ENCODE results near the gene FUOM. TPM values are rescaled to one million over a fixed set of nuclear protein-coding genes. Genes with fewer than 3 reads are reported as not detected.

The FUOM gene
- total and polyA plus RNA-seq, 7 experiments from 2014 or later = 11.2 to 24.6 (median 20.5) TPM

DNA sequence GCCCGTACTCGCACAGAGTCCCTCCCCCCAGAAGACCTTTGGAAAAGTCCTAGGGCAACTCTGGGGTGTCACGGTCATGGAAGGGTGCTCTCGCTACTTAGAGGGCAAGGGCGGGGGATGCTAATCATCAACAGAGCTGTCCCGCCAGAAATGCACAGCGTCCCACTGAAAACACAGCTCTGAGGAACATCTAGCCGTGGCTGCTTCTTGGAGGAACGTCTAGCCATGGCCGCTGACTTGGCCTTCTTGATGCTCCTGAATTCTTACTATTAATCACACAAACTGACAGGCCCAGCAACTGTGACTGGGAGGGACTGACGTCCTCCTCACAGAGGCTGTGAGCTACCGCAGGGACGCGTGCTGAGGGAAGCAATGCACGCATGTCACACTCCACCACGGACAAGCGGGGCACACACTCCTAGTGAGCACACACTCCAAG lies 50.9 kb downstream of the FUOM start:
- Mint-ChIP-seq H3K27me3 (peaks cover 0 to 5% (median 0%) of the 10 kb centered on the region in 5 donors), H3K27ac (peak overlapping the region; percentile 98 to 100 (median 99)), H3K36me3 (peaks cover 0 to 23% (median 11%) of the 10 kb centered on the region in 5 donors), H3K4me1 (peaks cover 21 to 49% (median 42%) of the 10 kb centered on the region in 7 donors), H3K4me3 (peak overlapping the region; percentile 17 to 100 (median 90)), H3K9me3 (peaks cover 0 to 8% (median 0%) of the 10 kb centered on the region in 11 donors)
- no peak for ATAC-seq
- no peaks in the 10 kb centered on the region for H3K27me3 ChIP-seq (ENCODE audit: control insufficient read depth in 2 of 2, insufficient read depth in 2 of 2, low read length in 2 of 2)
- H3K4me3 ChIP-seq (ENCODE audit: low read length) = peak overlapping the region; percentile 20
- intact Hi-C loops (cut with micrococcal nuclease) = loop anchor here (1.0 to 10.0 kb wide), 10 partner anchors 11 to 1002 kb away; partner anchors contain the start of genes STK32C (in 2 of the 2), ADAM8 (in 1 of the 2) and LRRC27 (in 1 of the 2)
- no peaks in the 10 kb centered on the region for H3K9me3 ChIP-seq (ENCODE audit: control insufficient read depth in 2 of 3, low read length in 3 of 3)
- DNase-seq = no peak
- peaks cover 8 to 14% of the 10 kb centered on the region in 2 donors for H3K4me1 ChIP-seq (ENCODE audit: control insufficient read depth in 2 of 2, insufficient read depth in 2 of 2, low read length in 2 of 2)
- ChIA-PET POLR2A (interaction anchor here (1.1 to 1.8 kb wide), 3 partner anchors 9 to 84 kb away, joined by 3 to 4 read pairs (median 3); no protein-coding TSS in a partner anchor), CTCF (interaction anchor here (0.6 to 2.6 kb wide), 6 partner anchors 9 to 750 kb away, joined by 3 to 9 read pairs (median 4); no protein-coding TSS in a partner anchor)
- H3K27ac ChIP-seq (ENCODE audit: low read depth, low read length) = peak overlapping the region; percentile 100
- peaks cover 8 to 46% (median 16%) of the 10 kb centered on the region in 3 experiments for H3K36me3 ChIP-seq (ENCODE audit: control insufficient read depth in 2 of 3, insufficient read depth in 3 of 3, low read length in 3 of 3)

DNA sequence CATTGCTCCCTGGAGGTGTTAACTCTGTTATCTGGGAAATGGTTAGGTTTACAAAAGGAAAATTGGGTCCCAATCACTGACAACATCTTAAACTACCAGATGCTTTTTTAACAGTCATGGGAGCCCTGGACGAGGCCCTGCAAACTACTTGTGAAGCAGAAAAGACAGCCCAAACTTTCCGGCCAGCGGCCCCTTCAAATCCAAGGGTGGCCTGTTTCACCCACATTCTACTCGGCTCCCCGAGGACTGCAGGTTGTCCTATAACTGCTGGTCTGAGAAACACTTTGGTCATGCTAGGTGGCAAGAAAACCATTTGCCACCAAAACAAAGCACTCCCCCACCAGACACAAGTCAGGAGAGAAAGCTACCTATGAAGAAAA lies 51.7 kb downstream of the FUOM start:
- intact Hi-C loops (cut with micrococcal nuclease) = loop anchor here (5.0 to 10.0 kb wide), 3 partner anchors 974 to 1001 kb away; partner anchors contain the start of genes STK32C (in 2 of the 2) and LRRC27 (in 1 of the 2)
- Histone ChIP-seq H3K9me3 (ENCODE audit: control insufficient read depth in 2 of 3, low read length in 3 of 3) (no peaks in the 10 kb centered on the region), H3K4me3 (ENCODE audit: low read length) (no peak overlapping the region), H3K36me3 (ENCODE audit: control insufficient read depth in 2 of 3, insufficient read depth in 3 of 3, low read length in 3 of 3) (peaks cover 0 to 45% (median 13%) of the 10 kb centered on the region in 3 experiments), H3K27me3 (ENCODE audit: control insufficient read depth in 2 of 2, insufficient read depth in 2 of 2, low read length in 2 of 2) (no peaks in the 10 kb centered on the region), H3K4me1 (ENCODE audit: control insufficient read depth in 2 of 2, insufficient read depth in 2 of 2, low read length in 2 of 2) (peaks cover 8 to 14% of the 10 kb centered on the region in 2 donors), H3K27ac (ENCODE audit: low read depth, low read length) (no peak overlapping the region)
- ATAC-seq (no peak), DNase-seq (no peak)
- Mint-ChIP-seq H3K4me3 (peak overlapping the region in 3 of 10 donors; percentile 9 to 53 (median 38)), H3K27me3 (peaks cover 0 to 5% (median 0%) of the 10 kb centered on the region in 5 donors), H3K9me3 (peaks cover 0 to 8% (median 0%) of the 10 kb centered on the region in 11 donors), H3K27ac (peak overlapping the region in 2 of 9 donors; percentile 10 to 52), H3K36me3 (peaks cover 0 to 16% (median 10%) of the 10 kb centered on the region in 5 donors), H3K4me1 (peaks cover 21 to 49% (median 38%) of the 10 kb centered on the region in 7 donors)
- ChIA-PET POLR2A (interaction anchor here (1.1 kb wide), 2 partner anchors 8 to 10 kb away, joined by 3 read pairs; no protein-coding TSS in a partner anchor), CTCF (interaction anchor here (2.6 kb wide), 1 partner anchor 47 kb away, joined by 7 read pairs; no protein-coding TSS in a partner anchor)

Small RNA genes within 50 kb of the gene (microRNA-seq; reads per million reads assigned to microRNA genes)
- gene MIR3944 (ENCODE audit: borderline microRNAs expressed) = not detected

Other genes starting within 250 kb of the FUOM start
- gene KNDC1, start 197.8 kb downstream of the FUOM start, total RNA-seq = 1 to 10 TPM in 1 of 5 experiments, under 1 TPM in 3, not detected in 1; 0.05 to 3.6 (median 0.60) TPM
- not detected for gene KNDC1, start 197.8 kb downstream of the FUOM start, polyA plus RNA-seq
- gene UTF1, start 127.8 kb downstream of the FUOM start, total RNA-seq = under 1 TPM in 1 of 5 experiments, not detected in 4; 0.56 TPM
- not detected for gene UTF1, start 127.8 kb downstream of the FUOM start, polyA plus RNA-seq
- gene VENTX, start 120.2 kb downstream of the FUOM start, total RNA-seq = 1 to 10 TPM in 1 of 5 experiments, under 1 TPM in 1, not detected in 3; 0.85 to 5.7 TPM
- gene VENTX, start 120.2 kb downstream of the FUOM start, polyA plus RNA-seq = not detected
- gene ADAM8, start 81.2 kb downstream of the FUOM start, total RNA-seq = 100 to 1,000 TPM in 2 of 5 experiments, 10 to 100 TPM in 3; 19.5 to 239 (median 87.6) TPM
- gene ADAM8, start 81.2 kb downstream of the FUOM start, polyA plus RNA-seq = 10 to 100 TPM; 22.7 to 27.8 TPM
- gene TUBGCP2, start 49.1 kb downstream of the FUOM start, total RNA-seq = 10 to 100 TPM; 67.7 to 97.0 (median 69.5) TPM
- 10 to 100 TPM; 29.6 to 32.6 TPM for gene TUBGCP2, start 49.1 kb downstream of the FUOM start, polyA plus RNA-seq
- 10 to 100 TPM; 29.6 to 49.8 (median 32.8) TPM for gene ZNF511, start 49.1 kb downstream of the FUOM start, total RNA-seq
- gene ZNF511, start 49.1 kb downstream of the FUOM start, polyA plus RNA-seq = 10 to 100 TPM; 78.9 to 88.1 TPM
- 1 to 10 TPM in 4 of 5 experiments, not detected in 1; 1.5 to 5.1 (median 3.4) TPM for gene CALY, start 21.1 kb downstream of the FUOM start, total RNA-seq
- under 1 TPM; 0.33 to 0.91 TPM for gene CALY, start 21.1 kb downstream of the FUOM start, polyA plus RNA-seq
- gene PRAP1, start 10.6 kb downstream of the FUOM start, total RNA-seq = not detected
- not detected for gene PRAP1, start 10.6 kb downstream of the FUOM start, polyA plus RNA-seq
- 10 to 100 TPM; 17.5 to 39.8 (median 28.9) TPM for gene ECHS1, start 15.3 kb upstream of the FUOM start, total RNA-seq
- 100 to 1,000 TPM in 1 of 2 donors, 10 to 100 TPM in 1; 81.9 to 104 TPM for gene ECHS1, start 15.3 kb upstream of the FUOM start, polyA plus RNA-seq
- 1 to 10 TPM; 1.6 to 9.8 (median 7.7) TPM for gene PAOX, start 21.2 kb upstream of the FUOM start, total RNA-seq
- gene PAOX, start 21.2 kb upstream of the FUOM start, polyA plus RNA-seq = 1 to 10 TPM; 6.1 to 8.7 TPM
- 10 to 100 TPM; 51.0 to 67.1 (median 57.2) TPM for gene MTG1, start 36.1 kb upstream of the FUOM start, total RNA-seq
- 10 to 100 TPM; 25.6 to 40.7 TPM for gene MTG1, start 36.1 kb upstream of the FUOM start, polyA plus RNA-seq
- not detected for gene SPRN, start 66.6 kb upstream of the FUOM start, total RNA-seq
- gene SPRN, start 66.6 kb upstream of the FUOM start, polyA plus RNA-seq = under 1 TPM; 0.10 to 0.34 TPM
- 1 to 10 TPM; 2.3 to 8.6 (median 4.5) TPM for gene SCART1, start 95.9 kb upstream of the FUOM start, total RNA-seq
- gene SCART1, start 95.9 kb upstream of the FUOM start, polyA plus RNA-seq = under 1 TPM in 1 of 2 donors, not detected in 1; 0.03 TPM
- 1 to 10 TPM in 4 of 5 experiments, under 1 TPM in 1; 0.19 to 2.2 (median 1.7) TPM for gene CYP2E1, start 169.3 kb upstream of the FUOM start, total RNA-seq
- gene CYP2E1, start 169.3 kb upstream of the FUOM start, polyA plus RNA-seq = not detected
- gene SYCE1, start 207.6 kb upstream of the FUOM start, total RNA-seq = under 1 TPM in 3 of 5 experiments, not detected in 2; 0.22 to 0.41 (median 0.24) TPM
- gene SYCE1, start 207.6 kb upstream of the FUOM start, polyA plus RNA-seq = under 1 TPM in 1 of 2 donors, not detected in 1; 0.61 TPM

All from naive thymus-derived CD4-positive, alpha-beta T cell (primary cell).